Measurements from ENCODE around the gene ZNF726. TPM values are rescaled to one million over a fixed set of nuclear protein-coding genes. Genes with fewer than 3 reads are reported as not detected.
"Not testable (repeated sequence)": the region's sequence is repeated elsewhere in the genome, so short reads cannot be mapped to it uniquely, and the experiment has no call there.

ZNF726 gene
- total RNA-seq, 2 donors from 2014 or later, result 5.8 TPM; not detected in 1

DNA sequence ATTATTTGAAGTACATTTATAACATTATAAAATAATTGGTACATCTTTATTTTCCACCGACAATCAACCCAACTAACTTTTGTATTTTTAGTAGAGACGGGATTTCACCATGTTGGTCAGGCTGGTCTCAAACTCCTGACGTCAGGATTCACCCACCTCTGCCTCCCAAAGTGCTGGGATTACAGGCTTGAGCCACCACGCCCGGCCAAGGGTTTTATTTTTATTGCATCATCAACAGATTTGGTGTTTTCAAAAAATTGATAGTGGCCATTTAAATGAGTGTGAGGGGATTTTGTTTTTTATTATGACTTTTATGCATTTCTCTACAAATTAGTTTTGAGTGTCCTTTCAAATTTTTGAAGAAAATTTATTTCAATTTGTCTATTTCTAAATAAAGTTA, 10.6 kb downstream of the ZNF726 start:
- Mint-ChIP-seq H3K4me1 (no peaks in the 10 kb centered on the region), H3K4me3 (no peak overlapping the region), H3K27me3 (ENCODE audit: insufficient read depth) (no peaks in the 10 kb centered on the region), H3K36me3 (ENCODE audit: low read depth) (peaks cover 43% of the 10 kb centered on the region), H3K9me3 (peaks cover 48% of the 10 kb centered on the region), H3K27ac (no peak overlapping the region)
- Histone ChIP-seq H3K4me3 (ENCODE audit: low read length) (no peak overlapping the region), H3K9ac (ENCODE audit: extremely low read depth, low read length, poor library complexity, severe bottlenecking) (no peak overlapping the region), H3K27ac (ENCODE audit: low read depth, low read length) (no peak overlapping the region), H3K9me3 (ENCODE audit: control insufficient read depth, low read length) (peaks cover 44% of the 10 kb centered on the region), H3K27me3 (ENCODE audit: control insufficient read depth, insufficient read depth, low read length, poor library complexity, severe bottlenecking) (no peaks in the 10 kb centered on the region), H3K36me3 (ENCODE audit: control insufficient read depth, insufficient read depth, low read length) (peaks cover 48% of the 10 kb centered on the region), H3K4me1 (ENCODE audit: control insufficient read depth, insufficient read depth, low read length) (no peaks in the 10 kb centered on the region)
- TF ChIP-seq, protein P1, sequence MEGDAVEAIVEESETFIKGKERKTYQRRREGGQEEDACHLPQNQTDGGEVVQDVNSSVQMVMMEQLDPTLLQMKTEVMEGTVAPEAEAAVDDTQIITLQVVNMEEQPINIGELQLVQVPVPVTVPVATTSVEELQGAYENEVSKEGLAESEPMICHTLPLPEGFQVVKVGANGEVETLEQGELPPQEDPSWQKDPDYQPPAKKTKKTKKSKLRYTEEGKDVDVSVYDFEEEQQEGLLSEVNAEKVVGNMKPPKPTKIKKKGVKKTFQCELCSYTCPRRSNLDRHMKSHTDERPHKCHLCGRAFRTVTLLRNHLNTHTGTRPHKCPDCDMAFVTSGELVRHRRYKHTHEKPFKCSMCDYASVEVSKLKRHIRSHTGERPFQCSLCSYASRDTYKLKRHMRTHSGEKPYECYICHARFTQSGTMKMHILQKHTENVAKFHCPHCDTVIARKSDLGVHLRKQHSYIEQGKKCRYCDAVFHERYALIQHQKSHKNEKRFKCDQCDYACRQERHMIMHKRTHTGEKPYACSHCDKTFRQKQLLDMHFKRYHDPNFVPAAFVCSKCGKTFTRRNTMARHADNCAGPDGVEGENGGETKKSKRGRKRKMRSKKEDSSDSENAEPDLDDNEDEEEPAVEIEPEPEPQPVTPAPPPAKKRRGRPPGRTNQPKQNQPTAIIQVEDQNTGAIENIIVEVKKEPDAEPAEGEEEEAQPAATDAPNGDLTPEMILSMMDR (conservative IDR thresholded peaks at IDR 0.05), result no peak
- WGBS, 2 experiments (ENCODE audit: insufficient coverage in 1 of 2, insufficient read length in 1 of 2), result 87 to 99% methylated on average over 4 to 5 of the region's 5 CpGs
- no peak for DNase-seq

DNA sequence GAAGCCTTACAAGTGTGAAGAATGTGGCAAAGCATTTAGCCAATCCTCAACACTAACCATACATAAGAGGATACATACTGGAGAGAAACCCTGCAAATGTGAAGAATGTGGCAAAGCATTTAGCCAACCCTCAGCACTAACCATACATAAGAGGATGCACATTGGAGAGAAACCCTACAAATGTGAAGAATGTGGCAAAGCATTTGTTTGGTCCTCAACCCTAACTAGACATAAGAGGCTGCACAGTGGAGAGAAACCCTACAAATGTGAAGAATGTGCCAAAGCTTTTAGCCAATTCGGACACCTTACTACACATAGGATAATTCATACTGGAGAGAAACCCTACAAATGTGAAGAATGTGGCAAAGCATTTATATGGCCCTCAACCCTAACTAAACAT, 18.2 kb downstream of the ZNF726 start:
- DNase-seq, result no peak
- peaks cover 70% of the 10 kb centered on the region for H3K9me3 ChIP-seq (ENCODE audit: control insufficient read depth, low read length)
- 100% methylated on average over 1 of the region's 1 CpG; no CpG with 5 or more reads in 1 of the 2 experiments for WGBS, 2 experiments (ENCODE audit: insufficient coverage in 1 of 2, insufficient read length in 1 of 2)
- H3K27me3 Mint-ChIP-seq (ENCODE audit: insufficient read depth), result no peaks in the 10 kb centered on the region
- peaks cover 15% of the 10 kb centered on the region for H3K36me3 Mint-ChIP-seq (ENCODE audit: low read depth)
- no peak overlapping the region for H3K4me3 Mint-ChIP-seq
- peaks cover 24% of the 10 kb centered on the region for H3K36me3 ChIP-seq (ENCODE audit: control insufficient read depth, insufficient read depth, low read length)
- peaks cover 69% of the 10 kb centered on the region for H3K9me3 Mint-ChIP-seq
- no peak overlapping the region for H3K27ac ChIP-seq (ENCODE audit: low read depth, low read length)
- H3K4me3 ChIP-seq (ENCODE audit: low read length), result peak overlapping the region; percentile 14
- no peaks in the 10 kb centered on the region for H3K4me1 ChIP-seq (ENCODE audit: control insufficient read depth, insufficient read depth, low read length)
- H3K4me1 Mint-ChIP-seq, result no peaks in the 10 kb centered on the region
- H3K9ac ChIP-seq (ENCODE audit: extremely low read depth, low read length, poor library complexity, severe bottlenecking), result no peak overlapping the region
- H3K27me3 ChIP-seq (ENCODE audit: control insufficient read depth, insufficient read depth, low read length, poor library complexity, severe bottlenecking), result no peaks in the 10 kb centered on the region
- H3K27ac Mint-ChIP-seq, result no peak overlapping the region
- TF ChIP-seq, protein P1 (conservative IDR thresholded peaks at IDR 0.05), result no peak

DNA sequence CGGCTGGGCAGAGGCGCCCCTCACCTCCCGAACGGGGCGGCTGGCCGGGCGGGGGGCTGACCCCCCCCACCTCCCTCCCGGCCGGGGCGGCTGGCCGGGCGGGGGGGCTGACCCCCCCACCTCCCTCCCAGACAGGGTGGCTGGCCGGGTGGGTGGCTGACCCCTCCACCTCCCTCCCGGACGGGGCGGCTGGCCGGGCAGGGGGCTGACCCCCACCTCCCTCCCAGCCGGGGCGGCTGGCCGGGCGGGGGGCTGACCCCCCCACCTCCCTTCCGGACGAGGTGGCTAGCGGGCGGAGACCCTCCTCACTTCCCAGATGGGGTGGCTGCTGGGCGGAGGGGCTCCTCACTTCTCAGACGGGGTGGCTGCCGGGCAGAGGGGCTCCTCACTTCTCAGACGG, 22.3 kb downstream of the ZNF726 start:
- not testable (repeated sequence) for H3K4me1 Mint-ChIP-seq; H3K4me3 Mint-ChIP-seq; H3K27me3 ChIP-seq (ENCODE audit: control insufficient read depth, insufficient read depth, low read length, poor library complexity, severe bottlenecking); H3K9ac ChIP-seq (ENCODE audit: extremely low read depth, low read length, poor library complexity, severe bottlenecking); DNase-seq; H3K27me3 Mint-ChIP-seq (ENCODE audit: insufficient read depth); H3K4me1 ChIP-seq (ENCODE audit: control insufficient read depth, insufficient read depth, low read length); H3K27ac Mint-ChIP-seq; H3K4me3 ChIP-seq (ENCODE audit: low read length); H3K36me3 ChIP-seq (ENCODE audit: control insufficient read depth, insufficient read depth, low read length); H3K27ac ChIP-seq (ENCODE audit: low read depth, low read length)
- H3K36me3 Mint-ChIP-seq (ENCODE audit: low read depth), result peaks cover 23% of the 10 kb centered on the region
- H3K9me3 Mint-ChIP-seq, result peaks cover 81% of the 10 kb centered on the region
- H3K9me3 ChIP-seq (ENCODE audit: control insufficient read depth, low read length), result peaks cover 64% of the 10 kb centered on the region
- WGBS, 2 experiments (ENCODE audit: insufficient coverage in 1 of 2, insufficient read length in 1 of 2), result 90% methylated on average over 19 of the region's 29 CpGs; no CpG with 5 or more reads in 1 of the 2 experiments

DNA sequence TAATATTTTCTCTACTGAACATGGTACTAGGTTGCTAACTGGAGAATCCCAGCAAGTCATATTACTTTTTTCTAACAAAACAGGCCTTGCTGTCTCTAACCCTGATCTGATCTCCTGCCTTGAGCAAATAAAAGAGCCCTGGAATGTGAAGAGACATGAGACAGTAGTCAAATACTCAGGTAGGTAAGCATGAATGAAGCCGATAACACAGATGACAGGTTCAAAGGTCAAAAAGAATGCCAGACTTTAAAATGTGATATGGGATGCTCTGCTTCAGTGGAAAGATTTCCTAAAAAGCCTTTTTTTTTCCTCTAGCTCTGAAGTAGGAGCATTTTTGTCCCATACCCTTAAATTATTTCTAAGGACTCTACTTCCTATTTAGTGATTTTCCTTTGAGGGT, 28.7 kb downstream of the ZNF726 start:
- TF ChIP-seq, protein P1 (conservative IDR thresholded peaks at IDR 0.05), result no peak
- H3K27me3 ChIP-seq (ENCODE audit: control insufficient read depth, insufficient read depth, low read length, poor library complexity, severe bottlenecking), result no peaks in the 10 kb centered on the region
- H3K36me3 ChIP-seq (ENCODE audit: control insufficient read depth, insufficient read depth, low read length), result peaks cover 5% of the 10 kb centered on the region
- H3K4me1 Mint-ChIP-seq, result no peaks in the 10 kb centered on the region
- DNase-seq, result no peak
- H3K27me3 Mint-ChIP-seq (ENCODE audit: insufficient read depth), result no peaks in the 10 kb centered on the region
- H3K27ac Mint-ChIP-seq, result no peak overlapping the region
- H3K9me3 Mint-ChIP-seq, result peaks cover 85% of the 10 kb centered on the region
- no peak overlapping the region for H3K27ac ChIP-seq (ENCODE audit: low read depth, low read length)
- no peak overlapping the region for H3K9ac ChIP-seq (ENCODE audit: extremely low read depth, low read length, poor library complexity, severe bottlenecking)
- peaks cover 22% of the 10 kb centered on the region for H3K36me3 Mint-ChIP-seq (ENCODE audit: low read depth)
- no peak overlapping the region for H3K4me3 Mint-ChIP-seq
- H3K9me3 ChIP-seq (ENCODE audit: control insufficient read depth, low read length), result peaks cover 48% of the 10 kb centered on the region
- WGBS, 2 experiments (ENCODE audit: insufficient coverage in 1 of 2, insufficient read length in 1 of 2), result 93 to 100% methylated on average over 1 of the region's 1 CpG
- H3K4me3 ChIP-seq (ENCODE audit: low read length), result no peak overlapping the region
- no peaks in the 10 kb centered on the region for H3K4me1 ChIP-seq (ENCODE audit: control insufficient read depth, insufficient read depth, low read length)
